ENCODE measurements around the gene GNG14.
"Not testable (repeated sequence)": the region's sequence is repeated elsewhere in the genome, so short reads cannot be mapped to it uniquely, and the experiment has no call there.

GNG14 gene

DNA sequence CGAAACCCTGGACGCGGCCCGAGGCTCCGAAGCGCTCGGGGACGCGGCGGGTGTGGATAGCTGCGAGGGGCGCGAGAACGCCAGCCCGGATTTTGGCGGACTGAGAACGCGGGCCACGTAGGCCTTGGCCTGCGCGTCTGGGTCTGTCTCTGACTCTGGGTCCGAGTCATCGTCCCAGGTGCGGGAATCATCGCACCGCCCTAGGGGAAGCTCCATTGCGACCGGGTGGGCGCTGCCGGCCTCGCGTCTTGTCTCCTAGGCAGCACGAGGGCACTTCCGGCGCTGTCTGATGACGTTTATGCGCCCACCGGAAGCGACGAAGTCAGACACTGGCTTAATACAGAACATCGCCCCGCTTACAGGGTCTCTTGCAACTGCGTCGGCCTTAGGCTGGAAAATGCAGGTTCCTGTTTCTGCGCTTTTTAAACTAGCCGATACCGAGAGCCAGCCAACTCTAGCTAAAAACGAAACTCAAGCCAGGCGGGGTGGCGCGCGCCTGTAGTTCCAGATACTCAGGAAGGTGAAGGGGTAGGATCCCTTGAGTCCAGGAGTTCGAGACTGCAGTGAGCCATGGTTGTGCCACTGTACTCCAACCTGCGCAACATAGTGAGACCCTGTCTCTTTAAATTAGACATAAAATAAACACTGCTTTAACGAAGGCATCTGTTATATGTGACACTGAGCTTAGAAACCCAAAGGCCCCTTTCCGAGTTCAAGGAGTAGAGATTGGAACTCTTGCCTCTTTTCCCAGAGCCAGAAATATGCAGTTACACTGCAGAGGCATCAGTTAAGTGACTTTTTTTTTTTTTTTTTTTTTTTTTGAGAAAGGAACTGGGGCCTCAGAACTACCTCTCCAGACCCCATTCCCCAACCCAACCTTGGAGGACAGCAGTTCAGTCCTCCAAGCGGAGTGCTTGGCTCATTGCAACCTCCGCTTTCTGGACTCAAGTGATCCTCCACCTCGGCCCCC is 8.9 kb downstream of the GNG14 start, which contains the start of gene FBXW9:
FBXW9 (minus strand) TSS at position 266 of the 970 bp plus-strand sequence; CDS start at position 216, 50 bp downstream.
- DNase-seq (ENCODE audit: low read depth in 2 of 2) = peak; percentile 94 to 98

DNA sequence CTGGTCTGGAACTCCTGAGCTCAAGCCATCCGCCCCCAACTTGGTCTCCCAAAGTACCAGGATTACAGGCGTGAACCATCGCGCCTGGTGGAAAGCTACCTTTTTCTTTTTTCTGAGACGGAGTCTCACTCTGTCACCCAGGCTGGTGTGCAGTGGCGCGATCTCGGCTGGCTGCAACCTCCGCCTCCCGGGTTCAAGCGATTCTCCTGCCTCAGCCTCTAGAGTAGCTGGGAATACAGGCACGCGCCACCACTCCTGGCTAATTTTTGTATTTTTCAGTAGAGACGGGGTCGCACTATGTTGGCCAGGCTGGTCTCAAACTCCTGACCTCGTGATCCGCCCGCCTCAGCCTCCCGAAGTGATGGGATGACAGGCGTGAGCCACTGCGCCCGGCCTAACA is 9.6 kb downstream of the GNG14 start:
- DNase-seq (ENCODE audit: low read depth in 2 of 2) = not testable (repeated sequence)

DNA sequence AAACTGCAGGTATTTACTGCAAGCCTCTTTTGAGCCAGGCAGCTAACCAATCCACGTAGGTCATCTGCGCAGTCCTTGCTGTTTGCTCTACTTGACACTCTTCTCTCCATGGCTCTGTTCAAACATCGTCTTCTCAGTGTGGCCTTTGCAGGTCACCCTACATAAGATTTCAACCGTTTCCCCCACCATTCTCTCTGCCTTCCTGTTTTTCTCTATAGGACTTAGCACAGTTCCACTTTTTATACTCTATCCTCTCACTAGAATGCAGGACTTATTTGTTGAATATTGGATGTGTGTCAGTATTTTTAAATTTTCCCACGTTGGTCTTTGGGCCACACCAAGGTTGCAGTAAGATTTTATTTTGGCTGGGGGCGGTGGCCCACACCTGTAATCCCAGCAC is 10.3 kb downstream of the GNG14 start:
- no peak for DNase-seq (ENCODE audit: low read depth in 2 of 2)

DNA sequence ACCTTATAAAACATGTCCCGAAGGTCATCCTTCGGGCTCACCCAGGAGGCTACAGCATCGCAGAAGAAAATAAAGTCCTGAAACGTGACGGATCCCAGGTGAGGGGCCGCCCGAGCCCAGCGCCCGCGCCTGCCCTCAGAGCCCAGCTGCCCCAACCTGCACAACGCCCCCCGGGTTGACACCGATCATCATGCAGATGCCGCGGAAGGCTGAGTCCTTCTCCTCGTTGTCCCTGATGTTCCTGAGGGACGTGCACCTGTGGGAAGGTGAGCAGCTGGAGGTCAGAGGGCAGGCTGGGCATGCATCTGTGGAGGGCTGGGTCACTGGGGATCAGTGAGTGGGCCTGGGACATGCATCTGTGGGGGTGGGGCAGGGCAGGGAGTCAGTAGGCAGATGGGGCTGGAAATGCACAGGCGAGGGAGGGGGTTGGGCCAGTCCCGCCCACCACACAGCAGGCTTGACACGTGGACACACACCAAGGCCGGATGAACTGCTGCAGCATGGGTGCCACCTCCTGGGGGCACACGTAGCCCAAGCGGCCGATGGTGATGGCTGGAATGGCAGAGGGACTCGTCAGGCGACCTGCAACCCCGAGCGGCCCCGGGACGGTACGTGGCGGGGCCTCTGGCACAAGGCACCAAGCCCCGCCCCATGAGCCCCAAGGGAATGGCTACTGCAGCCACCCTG is 13.9 kb downstream of the GNG14 start:
- DNase-seq (ENCODE audit: low read depth in 2 of 2) = no peak

DNA sequence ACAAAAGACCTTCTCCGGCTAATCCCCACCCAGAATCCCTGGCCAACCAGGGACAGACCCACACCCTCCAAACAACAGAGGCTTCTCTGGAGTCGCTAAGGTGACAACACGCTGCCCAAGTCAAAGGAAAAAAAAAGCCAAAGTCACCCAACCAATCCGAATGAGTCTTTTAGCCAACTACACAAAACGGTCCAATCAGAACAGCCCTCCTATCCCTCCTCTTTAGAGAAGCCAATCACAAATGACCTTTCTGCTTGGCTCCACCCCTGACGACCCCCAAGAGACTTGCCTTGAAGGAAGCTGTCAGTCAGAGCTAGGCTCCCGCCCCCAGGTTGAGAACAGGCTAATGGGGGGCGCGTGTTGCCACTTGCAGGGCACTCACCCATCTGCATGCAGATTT is 15.2 kb downstream of the GNG14 start:
- DNase-seq (ENCODE audit: low read depth in 2 of 2) = no peak

DNA sequence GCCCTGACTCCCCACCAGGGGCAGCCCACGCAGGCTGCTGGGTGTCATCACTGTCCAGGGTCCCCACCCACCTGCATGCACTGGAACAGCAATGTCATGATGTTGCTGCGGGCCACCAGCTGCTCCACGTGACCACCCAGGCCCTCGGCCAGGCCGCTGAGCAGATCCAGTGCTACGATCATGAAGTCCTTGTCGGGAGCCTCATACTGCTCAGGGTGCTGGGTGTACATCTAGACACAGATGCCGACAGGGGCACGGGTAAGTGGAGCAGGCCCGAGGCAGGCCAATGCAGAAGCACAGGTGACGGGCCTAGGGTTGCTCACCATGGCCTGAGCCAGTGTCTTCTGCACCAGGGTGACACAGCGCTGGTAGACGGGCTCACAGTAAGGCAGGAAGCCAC is 17.4 kb downstream of the GNG14 start:
- DNase-seq (ENCODE audit: low read depth in 2 of 2) = no peak

DNA sequence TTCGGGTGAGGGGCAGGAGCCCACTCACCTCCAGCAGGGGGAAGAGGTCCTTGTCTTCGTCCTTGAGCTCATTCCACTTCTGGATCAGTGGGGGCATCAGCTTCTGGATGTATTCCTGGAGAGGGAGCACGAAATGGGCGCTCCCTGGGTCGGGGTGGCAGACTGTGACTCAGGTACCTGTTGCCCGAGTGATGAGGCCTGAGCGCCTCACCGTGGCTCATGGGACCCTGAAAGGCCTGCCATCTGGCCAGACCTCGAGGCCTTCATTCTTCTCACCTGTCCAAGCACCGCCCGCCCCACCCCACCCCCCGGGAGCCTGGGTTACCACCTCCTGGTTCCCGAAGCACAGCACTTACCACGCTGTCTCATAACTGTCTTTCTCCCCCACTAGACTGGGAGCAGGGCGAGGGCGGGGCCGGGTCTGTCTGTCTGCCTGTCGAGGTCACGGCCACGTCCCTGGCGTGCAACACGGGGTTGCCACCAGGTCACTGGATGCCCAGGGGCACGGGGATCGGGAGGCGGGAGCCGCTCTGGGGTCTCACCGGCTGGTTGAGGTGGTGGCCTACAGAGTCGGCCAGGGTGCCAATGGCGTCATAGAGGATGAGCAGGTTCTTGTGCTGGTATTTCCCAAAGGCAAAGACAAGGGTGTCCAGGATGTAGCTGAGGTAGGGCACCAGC is 18.0 kb downstream of the GNG14 start:
- DNase-seq (ENCODE audit: low read depth in 2 of 2) = no peak

DNA sequence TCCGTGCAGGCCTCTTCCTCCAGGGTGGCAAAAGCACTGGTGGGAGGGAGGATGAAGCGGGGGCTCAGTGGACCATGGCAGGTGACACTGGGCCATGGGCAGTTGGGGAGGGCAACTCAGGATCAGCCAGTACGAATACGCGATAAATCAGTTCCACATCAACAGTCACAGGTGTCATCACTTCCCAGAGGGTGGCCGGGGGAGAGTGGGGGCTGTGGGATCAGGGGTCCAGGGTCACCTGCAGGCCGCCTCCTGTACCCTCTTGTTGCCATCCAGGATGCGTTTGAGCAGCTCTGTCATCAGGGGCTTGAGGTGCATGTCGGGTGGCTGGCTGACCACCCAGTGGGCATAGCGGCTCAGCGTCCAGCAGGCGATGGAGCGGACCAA is 18.5 kb downstream of the GNG14 start:
- no peak for DNase-seq (ENCODE audit: low read depth in 2 of 2)

DNA sequence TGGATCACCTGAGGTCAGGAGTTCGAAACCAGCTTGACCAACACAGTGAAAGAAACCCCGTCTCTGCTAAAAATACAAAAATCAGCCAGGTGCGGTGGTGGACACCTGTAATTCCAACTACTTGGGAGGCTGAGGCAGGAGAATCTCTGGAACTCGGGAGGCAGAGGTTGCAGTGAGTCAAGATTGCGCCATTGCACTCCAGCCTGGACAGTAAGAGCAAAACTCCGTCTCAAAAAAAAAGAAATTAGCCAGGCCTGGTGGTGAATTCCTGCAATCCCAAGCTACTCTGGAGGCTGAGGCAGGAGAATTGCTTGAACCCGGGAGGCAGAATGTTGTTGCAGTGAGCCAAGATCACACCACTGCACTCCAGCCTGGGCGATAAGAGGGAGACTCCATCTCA is 20.8 kb downstream of the GNG14 start:
- no peak for DNase-seq (ENCODE audit: low read depth in 2 of 2)

DNA sequence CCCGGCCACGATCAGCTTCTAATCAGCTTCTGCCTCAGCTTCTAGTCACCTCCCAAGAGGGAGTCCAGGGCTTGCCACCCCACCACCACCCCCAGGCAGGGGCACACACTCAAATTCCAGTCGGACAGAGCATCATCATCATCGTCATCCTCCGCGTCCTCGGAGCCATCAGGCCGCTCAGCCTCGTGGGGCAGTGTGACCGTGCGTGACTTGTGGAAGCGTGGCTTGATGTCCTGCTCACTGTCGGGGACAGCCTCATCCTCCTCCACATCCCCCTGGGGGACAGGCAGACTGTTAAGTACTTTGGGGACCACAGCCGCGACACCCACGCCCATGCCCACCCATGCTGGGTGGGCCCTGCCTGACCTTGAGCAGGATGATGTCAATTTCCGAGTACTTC is 23.4 kb downstream of the GNG14 start:
- DNase-seq (ENCODE audit: low read depth in 2 of 2) = no peak

DNA sequence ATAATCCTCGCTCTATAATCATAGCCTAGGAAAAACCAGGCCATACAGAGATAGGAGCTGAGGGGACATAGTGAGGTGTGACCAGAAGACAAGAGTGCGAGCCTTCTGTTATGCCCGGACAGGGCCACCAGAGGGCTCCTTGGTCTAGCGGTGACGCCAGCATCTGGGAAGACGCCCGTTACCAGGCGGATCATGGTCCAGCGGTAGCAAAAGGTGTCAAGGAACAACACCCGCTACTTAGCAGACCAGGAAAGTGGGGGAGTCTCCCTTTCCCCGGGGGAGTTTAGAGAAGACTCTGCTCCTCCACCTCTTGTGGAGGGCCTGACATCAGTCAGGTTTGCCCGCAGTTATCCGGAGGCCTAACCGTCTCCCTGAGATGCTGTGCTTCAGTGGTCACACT is 24.3 kb downstream of the GNG14 start:
- not testable (repeated sequence) for DNase-seq (ENCODE audit: low read depth in 2 of 2)

DNA sequence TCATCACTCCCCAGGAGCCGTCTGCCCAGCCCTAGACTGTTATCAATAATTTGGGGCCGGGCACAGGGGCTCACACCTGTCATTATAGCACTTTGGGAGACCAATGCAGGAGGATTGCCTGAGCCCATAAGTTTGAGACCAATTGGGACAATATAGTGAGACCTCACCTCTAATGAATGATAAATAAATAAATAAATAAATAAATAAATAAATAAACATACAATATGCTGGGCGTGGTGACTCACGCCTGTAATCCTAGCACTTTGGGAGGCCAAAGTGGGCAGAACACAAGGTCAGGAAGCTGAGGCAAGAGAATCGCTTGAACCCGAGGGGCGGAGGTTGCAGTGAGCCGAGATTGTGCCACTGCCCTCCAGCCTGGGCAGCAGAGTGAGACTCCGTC is 25.5 kb downstream of the GNG14 start:
- DNase-seq (ENCODE audit: low read depth in 2 of 2) = not testable (repeated sequence)

DNA sequence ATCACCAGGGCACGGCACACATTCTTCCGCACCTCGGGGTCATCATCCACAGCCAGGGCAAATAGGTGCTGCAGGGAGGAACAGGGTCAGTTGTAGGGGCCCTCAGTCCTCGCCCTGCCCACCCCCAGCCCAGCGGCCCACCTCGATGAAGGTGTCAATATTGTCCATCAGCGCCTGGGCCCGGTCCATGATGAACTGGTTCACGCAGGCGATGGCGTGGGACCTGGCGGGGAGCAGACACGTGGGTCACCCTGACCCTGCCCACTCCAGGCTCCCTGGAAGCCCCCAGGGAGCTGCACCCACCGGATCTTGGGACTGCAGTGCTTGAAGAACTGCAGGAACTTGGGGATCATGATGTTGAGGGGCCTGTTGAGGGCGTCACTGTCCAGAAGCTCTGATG is 27.3 kb downstream of the GNG14 start:
- no peak for DNase-seq (ENCODE audit: low read depth in 2 of 2)

DNA sequence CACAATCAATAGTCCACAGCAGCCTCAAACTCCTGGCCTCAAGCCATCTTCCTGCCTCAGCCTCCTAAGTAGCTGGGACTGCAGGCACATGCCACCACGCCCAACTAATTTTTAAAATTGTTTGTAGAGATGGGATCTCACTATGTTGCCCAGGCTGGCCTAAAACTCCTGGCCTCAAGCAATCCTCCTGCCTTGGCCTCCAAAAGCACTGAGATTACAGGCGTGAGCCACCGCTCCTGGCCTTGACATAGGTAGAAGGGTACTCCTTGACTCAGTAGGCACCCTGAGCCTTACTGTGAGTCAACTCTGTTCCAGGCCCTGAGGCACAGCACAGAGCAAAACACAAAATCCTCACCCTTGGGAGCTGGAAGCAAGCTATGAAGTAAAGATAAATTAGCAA is 28.1 kb downstream of the GNG14 start:
- no peak for DNase-seq (ENCODE audit: low read depth in 2 of 2)

DNA sequence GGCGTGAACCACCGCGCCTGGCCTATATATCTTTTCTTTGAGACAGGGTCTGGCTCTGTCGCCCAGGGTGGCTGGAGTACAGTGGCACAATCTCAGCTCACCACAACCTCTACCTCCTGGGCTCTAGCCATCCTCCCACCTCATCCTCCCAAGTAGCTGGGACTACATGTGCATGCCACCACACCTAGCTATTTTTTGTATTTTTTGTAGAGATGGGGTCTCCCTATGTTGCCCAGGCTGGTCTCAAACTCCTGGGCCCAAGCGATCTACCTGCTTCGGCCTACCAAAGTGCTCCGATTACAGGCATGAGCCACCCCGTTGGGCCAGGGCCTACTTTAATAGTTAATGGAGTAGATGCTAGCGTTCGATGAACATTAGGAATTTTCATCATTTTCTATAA is 32.5 kb downstream of the GNG14 start:
- no peak for DNase-seq (ENCODE audit: low read depth in 2 of 2)

DNA sequence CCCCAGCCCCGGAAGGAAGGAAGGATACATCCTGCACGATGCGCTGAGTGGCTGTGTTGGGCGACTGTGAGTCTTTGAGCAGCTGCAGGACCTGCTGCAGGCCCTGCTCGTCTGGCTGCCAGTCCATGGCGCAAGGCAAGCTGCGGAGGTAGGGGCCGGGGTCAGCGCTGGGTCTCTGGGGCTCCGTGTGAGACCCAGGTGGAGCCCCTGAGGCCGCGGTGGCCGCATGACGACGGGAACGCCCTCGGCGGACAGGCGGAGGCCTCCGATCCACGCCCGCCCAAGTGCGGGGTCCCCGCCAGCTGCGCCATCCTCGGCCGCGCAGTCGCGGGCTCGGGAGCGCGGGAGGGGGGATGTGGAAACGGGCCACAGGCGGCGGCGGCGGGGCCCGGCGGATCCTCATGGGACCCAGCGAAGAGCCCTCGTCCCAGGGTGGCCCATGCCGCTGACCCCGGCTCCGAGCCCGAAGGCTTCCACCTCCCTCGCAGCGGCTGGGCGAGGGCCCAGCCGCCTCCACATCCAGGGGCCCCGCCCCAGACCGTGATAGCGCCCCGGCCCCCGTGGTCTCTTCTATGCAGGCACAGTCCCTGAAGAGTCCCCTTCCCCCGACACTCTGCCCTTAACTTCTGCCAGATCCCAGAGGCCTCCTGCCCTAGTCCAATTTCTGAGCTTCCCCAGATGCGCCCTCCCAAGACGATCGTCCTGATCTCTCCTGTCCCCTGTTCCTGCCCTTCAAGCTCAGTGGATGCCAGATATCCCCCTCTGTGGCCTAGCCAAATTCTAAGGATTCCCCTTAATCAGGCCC is 33.3 kb downstream of the GNG14 start:
- no peak for DNase-seq (ENCODE audit: low read depth in 2 of 2)

DNA sequence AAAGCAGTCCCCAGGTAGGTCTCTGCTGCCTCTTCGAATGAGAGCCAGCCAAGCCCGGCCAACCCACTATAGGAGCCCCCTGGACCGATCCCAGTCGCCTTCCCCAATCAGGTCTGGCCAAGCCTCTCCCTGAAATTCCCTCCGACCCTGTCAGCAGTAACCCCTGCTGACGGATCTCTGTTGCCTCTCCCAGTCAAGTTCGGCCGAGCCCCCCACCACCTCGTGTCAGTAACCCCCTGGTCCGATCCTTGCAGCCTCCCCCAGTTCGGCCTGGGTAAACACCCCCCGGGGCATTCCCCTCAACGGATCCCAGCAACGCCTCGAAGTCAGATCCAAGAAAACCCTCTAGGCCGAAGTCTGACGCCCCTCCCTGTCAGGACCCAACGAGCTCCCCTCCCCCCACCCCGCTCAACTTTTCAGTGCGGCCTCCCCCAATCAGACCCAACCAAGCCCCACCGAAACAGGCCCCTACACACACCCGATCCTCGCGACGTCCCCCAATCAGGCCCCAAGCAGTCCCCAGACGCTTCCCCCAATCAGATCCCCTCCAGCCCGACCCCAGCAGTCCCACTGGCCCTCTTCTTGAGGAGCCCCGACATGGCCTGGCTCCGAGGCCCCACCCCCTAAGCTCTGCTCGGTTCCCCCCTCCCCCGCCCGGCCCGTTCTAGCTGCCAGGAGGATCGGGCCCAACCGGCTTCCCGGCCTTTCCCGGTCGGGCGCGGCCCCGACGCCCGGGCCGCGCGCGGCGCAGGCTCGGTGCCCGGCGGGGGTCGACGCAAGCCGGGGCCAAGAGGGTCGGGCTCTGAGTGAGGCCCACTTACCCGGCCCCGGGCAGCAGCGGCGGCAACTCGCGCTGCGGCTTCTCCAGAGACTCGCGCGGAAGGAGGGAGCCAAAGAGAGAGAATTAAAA is 34.1 kb downstream of the GNG14 start:
- peak in 1 of 2 donors; percentile 32 for DNase-seq (ENCODE audit: low read depth in 2 of 2)

DNA sequence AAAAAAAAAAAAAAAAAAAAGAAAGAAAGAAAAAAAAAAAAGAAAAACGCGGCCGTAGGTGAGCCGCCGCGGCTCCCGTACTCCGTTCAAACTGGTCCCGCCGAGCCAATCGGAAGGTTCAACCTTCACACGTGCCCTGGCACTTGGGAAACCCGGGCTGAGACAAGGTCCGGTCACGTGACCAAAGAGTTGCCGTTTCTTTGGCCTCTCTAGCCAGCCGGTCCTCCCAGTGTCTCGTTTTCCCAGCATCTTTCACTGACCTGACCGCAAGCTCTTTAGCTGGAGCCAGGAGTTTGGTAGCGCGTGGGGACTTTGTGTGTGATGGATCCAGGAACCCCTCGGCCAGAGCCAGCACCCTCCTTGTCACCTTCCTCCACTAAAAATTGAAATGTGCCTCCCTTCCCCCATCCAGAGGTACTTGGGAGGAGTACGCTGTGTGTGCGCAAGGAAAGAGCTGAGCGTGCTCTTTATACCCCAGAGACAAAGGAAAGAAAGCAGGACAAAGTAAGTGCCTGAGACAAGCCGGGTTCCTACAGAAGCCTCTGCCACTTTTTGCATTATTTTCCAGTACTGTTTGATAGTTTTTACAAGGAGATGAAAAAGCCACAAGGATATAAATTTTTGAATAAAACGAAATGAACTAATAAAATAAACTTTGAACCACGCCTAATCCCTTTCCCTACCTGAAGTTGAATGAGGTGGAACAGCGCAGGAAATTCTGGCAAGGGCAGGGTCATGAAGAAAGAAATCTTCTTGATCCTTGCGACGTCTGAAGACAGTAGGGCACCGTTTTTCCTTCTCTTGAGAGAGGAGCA is 35.0 kb downstream of the GNG14 start:
- DNase-seq (ENCODE audit: low read depth in 2 of 2) = peak; percentile 91 to 94

DNA sequence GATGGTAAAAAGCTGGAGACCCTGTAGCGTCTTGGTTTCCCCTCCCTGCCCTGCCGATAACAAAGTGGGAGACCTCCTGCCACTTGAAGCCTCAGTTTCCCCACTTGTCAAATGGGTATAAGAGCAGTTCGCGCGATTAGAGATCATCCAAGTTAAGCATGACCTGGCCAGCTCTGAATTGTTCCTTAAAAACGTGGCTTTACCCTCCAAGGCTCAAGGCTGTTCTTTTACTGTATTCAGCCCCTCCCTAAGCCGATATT is 35.5 kb downstream of the GNG14 start:
- DNase-seq (ENCODE audit: low read depth in 2 of 2) = no peak
